ENCODE data around the gene GPAT2. TPM values are rescaled to one million over a fixed set of nuclear protein-coding genes. Genes with fewer than 3 reads are reported as not detected.
"Not testable (repeated sequence)": the region's sequence is repeated elsewhere in the genome, so short reads cannot be mapped to it uniquely, and the experiment has no call there.

The GPAT2 gene
- total RNA-seq, 1 experiment from 2014 or later = not detected

DNA sequence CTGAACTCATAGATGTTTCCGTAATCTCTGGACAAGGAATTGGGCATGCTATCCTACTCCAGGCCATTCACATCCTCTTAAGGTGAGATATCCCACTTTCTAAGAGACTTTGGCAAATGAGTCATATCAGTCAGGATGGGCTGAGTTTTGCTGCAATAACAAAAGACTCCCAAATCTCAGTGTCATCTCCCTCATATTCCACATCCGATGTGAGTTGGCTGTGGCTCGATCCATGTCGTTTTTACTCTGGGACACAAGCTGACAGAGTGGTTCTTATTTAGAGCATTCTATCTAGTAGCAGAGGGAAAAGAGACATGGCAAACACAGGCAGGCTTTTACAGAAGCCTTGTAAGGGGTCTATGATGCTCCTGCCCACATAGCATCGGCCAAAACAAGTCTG is 28.5 kb downstream of the GPAT2 start:
- CTCF ChIA-PET; BruUV-seq (replicated peaks); H3K4me3 ChIP-seq (ENCODE audit: low read depth in 2 of 2, low read length in 2 of 2): not testable (repeated sequence)

DNA sequence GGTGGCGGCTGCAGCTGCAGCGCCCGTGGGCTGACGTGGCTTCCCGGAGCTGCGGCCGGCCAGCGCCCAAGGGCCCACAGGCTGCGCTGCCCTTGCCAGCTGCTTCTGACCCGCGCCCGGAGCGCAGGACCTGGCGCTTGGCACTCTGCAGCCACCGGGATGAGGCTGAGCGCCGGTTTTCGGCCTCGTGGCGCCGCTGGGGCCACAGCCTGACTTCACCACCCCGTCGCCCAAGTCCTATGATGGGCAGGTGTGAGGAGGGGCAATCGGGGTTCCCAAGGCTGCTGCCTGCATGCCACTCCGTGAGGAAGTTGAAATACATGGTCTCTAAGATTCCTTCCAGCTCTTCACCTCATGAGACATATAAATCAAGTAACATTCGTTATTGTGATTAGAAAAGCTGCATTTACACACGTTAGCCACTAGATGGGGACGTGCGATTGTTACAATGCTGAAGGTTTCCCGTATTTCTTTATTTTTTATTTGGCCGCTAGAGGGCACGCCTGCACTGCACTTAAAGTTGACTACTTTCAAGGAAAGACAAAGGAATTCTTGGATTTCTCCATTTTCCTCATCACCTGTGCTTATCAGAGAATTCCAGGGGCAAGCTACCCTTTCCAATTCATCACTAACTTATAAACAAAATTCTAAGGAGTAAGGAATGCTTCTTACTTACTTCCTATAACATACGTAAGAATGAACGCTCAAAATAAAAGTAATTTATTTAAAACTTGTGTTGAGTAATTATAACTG is 42.0 kb downstream of the GPAT2 start:
- POLR2A ChIA-PET; intact Hi-C loops (cut with micrococcal nuclease; ENCODE audit: unreplicated experiment); H3K4me1 ChIP-seq (ENCODE audit: control insufficient read depth, insufficient read depth, low read length); BruUV-seq (replicated peaks); H3K36me3 ChIP-seq (ENCODE audit: control insufficient read depth, insufficient read depth, low read length); H3K9me3 ChIP-seq (ENCODE audit: control insufficient read depth, insufficient read depth, low read depth, low read length); in situ Hi-C loops (cut with HindIII; ENCODE audit: low pct_unique_long_range_greater_than_20kb, low sequenced_read_pairs); H3K27me3 ChIP-seq (ENCODE audit: control insufficient read depth, insufficient read depth, low read length): not testable (repeated sequence)
- ATAC-seq (peak; percentile 80), DNase-seq (ENCODE audit: low read depth, low spot score) (peak; percentile 39)
- CTCF ChIA-PET = interaction anchor here (0.6 to 1.3 kb wide), 3 partner anchors 30 to 182 kb away, joined by 3 read pairs; no protein-coding TSS in a partner anchor
- H3K4me3 ChIP-seq (ENCODE audit: low read depth in 2 of 2, low read length in 2 of 2) = peak overlapping the region; percentile 52 to 77
- peak overlapping the region; percentile 82 for H3K27ac ChIP-seq (ENCODE audit: low read length)
- TF ChIP-seq, protein P1, sequence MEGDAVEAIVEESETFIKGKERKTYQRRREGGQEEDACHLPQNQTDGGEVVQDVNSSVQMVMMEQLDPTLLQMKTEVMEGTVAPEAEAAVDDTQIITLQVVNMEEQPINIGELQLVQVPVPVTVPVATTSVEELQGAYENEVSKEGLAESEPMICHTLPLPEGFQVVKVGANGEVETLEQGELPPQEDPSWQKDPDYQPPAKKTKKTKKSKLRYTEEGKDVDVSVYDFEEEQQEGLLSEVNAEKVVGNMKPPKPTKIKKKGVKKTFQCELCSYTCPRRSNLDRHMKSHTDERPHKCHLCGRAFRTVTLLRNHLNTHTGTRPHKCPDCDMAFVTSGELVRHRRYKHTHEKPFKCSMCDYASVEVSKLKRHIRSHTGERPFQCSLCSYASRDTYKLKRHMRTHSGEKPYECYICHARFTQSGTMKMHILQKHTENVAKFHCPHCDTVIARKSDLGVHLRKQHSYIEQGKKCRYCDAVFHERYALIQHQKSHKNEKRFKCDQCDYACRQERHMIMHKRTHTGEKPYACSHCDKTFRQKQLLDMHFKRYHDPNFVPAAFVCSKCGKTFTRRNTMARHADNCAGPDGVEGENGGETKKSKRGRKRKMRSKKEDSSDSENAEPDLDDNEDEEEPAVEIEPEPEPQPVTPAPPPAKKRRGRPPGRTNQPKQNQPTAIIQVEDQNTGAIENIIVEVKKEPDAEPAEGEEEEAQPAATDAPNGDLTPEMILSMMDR (IDR thresholded peaks at IDR 0.05) = peak; percentile 87

More for the DNA sequence above, 28.5 kb downstream of the GPAT2 start:
- H3K36me3 ChIP-seq (ENCODE audit: control insufficient read depth, insufficient read depth, low read length); in situ Hi-C loops (cut with HindIII; ENCODE audit: low pct_unique_long_range_greater_than_20kb, low sequenced_read_pairs); H3K27ac ChIP-seq (ENCODE audit: low read length); H3K4me1 ChIP-seq (ENCODE audit: control insufficient read depth, insufficient read depth, low read length); ATAC-seq; H3K9me3 ChIP-seq (ENCODE audit: control insufficient read depth, insufficient read depth, low read depth, low read length); DNase-seq (ENCODE audit: low read depth, low spot score); intact Hi-C loops (cut with micrococcal nuclease; ENCODE audit: unreplicated experiment); POLR2A ChIA-PET; H3K27me3 ChIP-seq (ENCODE audit: control insufficient read depth, insufficient read depth, low read length): not testable (repeated sequence)

DNA sequence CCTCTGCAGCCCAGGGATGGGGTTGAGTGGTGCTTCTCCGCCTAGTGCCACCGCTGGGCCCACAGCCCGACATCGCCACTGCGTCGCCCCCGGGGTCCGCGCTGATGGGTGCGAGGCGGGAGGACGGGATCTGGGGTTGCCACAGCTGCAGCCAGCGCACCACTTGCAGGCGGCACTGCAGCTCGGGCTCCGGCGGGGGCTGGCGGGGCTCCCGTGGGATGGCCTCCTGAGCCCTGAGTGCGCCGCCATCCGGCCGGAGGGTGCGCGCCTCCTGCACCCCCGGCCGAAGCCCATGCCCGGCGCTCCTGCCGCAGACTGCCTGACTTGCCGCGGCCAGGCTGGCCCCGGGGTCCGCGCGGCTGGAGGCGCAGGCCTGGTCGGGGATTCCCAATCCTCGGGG is 42.6 kb downstream of the GPAT2 start:
- H3K27me3 ChIP-seq (ENCODE audit: control insufficient read depth, insufficient read depth, low read length); H3K9me3 ChIP-seq (ENCODE audit: control insufficient read depth, insufficient read depth, low read depth, low read length); POLR2A ChIA-PET; DNase-seq (ENCODE audit: low read depth, low spot score); H3K4me1 ChIP-seq (ENCODE audit: control insufficient read depth, insufficient read depth, low read length); H3K36me3 ChIP-seq (ENCODE audit: control insufficient read depth, insufficient read depth, low read length); intact Hi-C loops (cut with micrococcal nuclease; ENCODE audit: unreplicated experiment); BruUV-seq (replicated peaks); in situ Hi-C loops (cut with HindIII; ENCODE audit: low pct_unique_long_range_greater_than_20kb, low sequenced_read_pairs): not testable (repeated sequence)
- Histone ChIP-seq H3K4me3 (ENCODE audit: low read depth in 2 of 2, low read length in 2 of 2) (peak overlapping the region; percentile 52 to 77), H3K27ac (ENCODE audit: low read length) (peak overlapping the region; percentile 82; the same call in 1 of the 2 replicates)
- CTCF ChIA-PET = interaction anchor here (0.6 to 1.3 kb wide), 3 partner anchors 30 to 183 kb away, joined by 3 read pairs; no protein-coding TSS in a partner anchor
- peak; percentile 76 for ATAC-seq

DNA sequence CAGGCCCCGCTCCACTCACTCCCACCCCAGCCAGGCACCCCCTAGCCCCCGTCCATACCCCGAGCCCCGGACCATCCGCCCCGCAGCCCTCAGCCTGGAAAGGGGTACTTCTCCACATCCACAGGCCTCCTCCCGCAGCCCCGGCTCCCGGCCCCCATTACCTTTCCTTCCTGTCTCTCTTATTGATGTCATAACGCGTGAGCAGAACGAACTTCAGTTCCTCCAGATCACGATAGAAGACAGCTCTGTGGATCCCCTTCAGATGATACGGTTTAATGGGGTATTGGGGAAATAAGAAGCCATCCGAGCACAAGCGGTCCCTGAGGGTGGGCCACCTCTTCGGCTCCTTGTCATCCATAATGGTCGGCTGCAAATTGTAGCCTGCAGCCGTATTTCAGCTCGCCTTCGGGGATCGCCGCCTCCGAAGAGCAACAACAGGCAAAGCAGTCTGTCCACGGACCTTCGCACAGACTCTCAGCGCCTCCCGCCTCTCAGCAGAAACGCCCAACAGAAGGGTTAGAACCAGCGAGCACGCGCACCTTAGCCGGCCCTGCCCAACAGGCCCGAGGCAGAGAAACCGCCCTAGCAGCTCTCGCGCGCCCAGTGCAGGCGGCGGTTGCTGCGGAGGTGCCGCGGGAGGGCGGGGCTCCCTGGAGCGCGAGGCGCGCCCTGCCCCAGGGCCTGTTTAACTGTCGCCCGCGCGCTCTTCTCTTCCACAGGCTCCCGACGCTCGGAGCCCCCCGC is 43.2 kb downstream of the GPAT2 start, which contains the start of gene ANKRD36C:
Gene ANKRD36C, minus strand, starts transcription at position 474 of the 744 bp plus-strand sequence. Its CDS starts 116 bp downstream, at position 358.
- H3K36me3 ChIP-seq (ENCODE audit: control insufficient read depth, insufficient read depth, low read length); in situ Hi-C loops (cut with HindIII; ENCODE audit: low pct_unique_long_range_greater_than_20kb, low sequenced_read_pairs); POLR2A ChIA-PET; DNase-seq (ENCODE audit: low read depth, low spot score); H3K9me3 ChIP-seq (ENCODE audit: control insufficient read depth, insufficient read depth, low read depth, low read length); H3K4me1 ChIP-seq (ENCODE audit: control insufficient read depth, insufficient read depth, low read length); intact Hi-C loops (cut with micrococcal nuclease; ENCODE audit: unreplicated experiment); BruUV-seq (replicated peaks); H3K27me3 ChIP-seq (ENCODE audit: control insufficient read depth, insufficient read depth, low read length): not testable (repeated sequence)
- peak; percentile 97 for ATAC-seq
- H3K27ac ChIP-seq (ENCODE audit: low read length) = peak within 1 kb of the TSS; percentile 84
- H3K4me3 ChIP-seq (ENCODE audit: low read depth in 2 of 2, low read length in 2 of 2) = peak within 1 kb of the TSS; percentile 70 to 93
- CTCF ChIA-PET = interaction anchor here (1.3 kb wide), 1 partner anchor 183 kb away, joined by 3 read pairs; no protein-coding TSS in a partner anchor

DNA sequence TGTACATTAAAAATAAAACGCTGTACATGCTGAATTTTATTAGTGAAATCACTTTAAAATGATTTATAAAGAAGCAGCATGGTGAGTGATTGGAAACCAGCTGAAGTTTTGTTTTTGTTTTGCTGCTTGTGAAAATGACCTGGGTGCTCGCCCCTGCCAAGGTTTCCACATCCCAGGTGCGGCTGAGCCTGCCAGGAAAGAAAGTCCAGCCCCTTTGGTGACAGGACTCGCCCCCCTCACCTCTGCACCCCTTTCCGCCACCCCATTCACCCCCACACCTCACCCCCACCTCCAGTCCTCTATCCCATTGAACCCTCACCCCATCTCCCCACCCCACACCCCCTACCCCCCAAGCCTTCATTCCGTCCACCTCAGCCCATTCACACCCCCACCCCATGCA is 43.8 kb downstream of the GPAT2 start:
- H3K4me1 ChIP-seq (ENCODE audit: control insufficient read depth, insufficient read depth, low read length); H3K27me3 ChIP-seq (ENCODE audit: control insufficient read depth, insufficient read depth, low read length); H3K36me3 ChIP-seq (ENCODE audit: control insufficient read depth, insufficient read depth, low read length); POLR2A ChIA-PET; ATAC-seq; CTCF ChIA-PET; in situ Hi-C loops (cut with HindIII; ENCODE audit: low pct_unique_long_range_greater_than_20kb, low sequenced_read_pairs); H3K9me3 ChIP-seq (ENCODE audit: control insufficient read depth, insufficient read depth, low read depth, low read length); BruUV-seq (replicated peaks); intact Hi-C loops (cut with micrococcal nuclease; ENCODE audit: unreplicated experiment); DNase-seq (ENCODE audit: low read depth, low spot score); H3K27ac ChIP-seq (ENCODE audit: low read length): not testable (repeated sequence)
- peak overlapping the region; percentile 25 to 35; a peak in 3 of 4 replicates for H3K4me3 ChIP-seq (ENCODE audit: low read depth in 2 of 2, low read length in 2 of 2)

Measured in Panc1 (cell line).